Vagina (tissue), 2 donors: ENCODE data around the gene EIF4H. TPM values are rescaled to one million over a fixed set of nuclear protein-coding genes. Genes with fewer than 3 reads are reported as not detected.
"Not testable (repeated sequence)": the region's sequence is repeated elsewhere in the genome, so short reads cannot be mapped to it uniquely, and the experiment has no call there.

Experiments used
- DNase-seq, 2 donors: peaks; one replicate each; pipeline ENCODE4 v3.0.0-alpha.2; 2017; ENCODE audit errors: extremely low spot score in 2 of 2
- H3K27ac ChIP-seq: fragments of 200-600 bp; sonication (generic); one replicate; pipeline ENCODE4 v1.5.1; 2019
- H3K27me3 ChIP-seq: fragments of 200-600 bp; sonication (generic); one replicate; pipeline ENCODE4 v1.5.1; 2019
- H3K36me3 ChIP-seq, 2 donors: fragments of 200-600 bp; sonication (generic); one replicate each; pipeline ENCODE4 v1.5.1; 2017 to 2019
- H3K4me1 ChIP-seq: fragments of 200-600 bp; sonication (generic); one replicate; pipeline ENCODE4 v1.5.1; 2019
- H3K4me3 ChIP-seq, 2 donors: fragments of 200-600 bp; sonication (generic); 1 replicate in 1 of 2; 2 replicates in 1 of 2; pipeline ENCODE4 v1.5.1; 2016 to 2019
- H3K9me3 ChIP-seq: fragments of 200-600 bp; sonication (generic); one replicate; pipeline ENCODE4 v1.5.1; 2019
- POLR2A ChIP-seq, 2 donors: fragments of 450-650 bp; IDR thresholded peaks; one replicate each; pipeline ENCODE4 v1.6.1; 2017; ENCODE audit warnings: antibody characterized with exemption in 2 of 2, mild to moderate bottlenecking in 2 of 2, moderate library complexity in 2 of 2
- POLR2AphosphoS5 ChIP-seq, 2 donors: sonication (generic); formaldehyde crosslinking; IDR thresholded peaks; one replicate each; pipeline ENCODE4 v1.9.0; 2017; ENCODE audit warnings: antibody characterized with exemption in 2 of 2, mild to moderate bottlenecking in 2 of 2, low read depth in 1 of 2; ENCODE audit not compliant: insufficient read depth in 1 of 2
- intact Hi-C: fragments of 100-400 bp; cut with DNase I; formaldehyde crosslinking; loops from one replicate; pipeline ENCODE4 v1.15.1; 2023
- total RNA-seq: library from RNA; depleted of rRNA; stranded (reverse); fragments of >200 nt; gene quantifications from one replicate; pipeline ENCODE4 v1.2.3, GENCODE V29; 2016
- TF ChIP-seq, protein P1 (sequence below), 3 experiments: fragments of 450-650 bp in 2 of 3; fragments of 200-600 bp in 1 of 3; sonication (generic) in 1 of 3; IDR thresholded peaks; one replicate each; pipeline ENCODE4 v1.5.1; 2017 to 2019; ENCODE audit warnings: antibody characterized with exemption in 3 of 3, mild to moderate bottlenecking in 2 of 3, moderate library complexity in 2 of 3

The EIF4H gene
- total RNA-seq, 1 donor from 2014 or later = 139 TPM

DNA sequence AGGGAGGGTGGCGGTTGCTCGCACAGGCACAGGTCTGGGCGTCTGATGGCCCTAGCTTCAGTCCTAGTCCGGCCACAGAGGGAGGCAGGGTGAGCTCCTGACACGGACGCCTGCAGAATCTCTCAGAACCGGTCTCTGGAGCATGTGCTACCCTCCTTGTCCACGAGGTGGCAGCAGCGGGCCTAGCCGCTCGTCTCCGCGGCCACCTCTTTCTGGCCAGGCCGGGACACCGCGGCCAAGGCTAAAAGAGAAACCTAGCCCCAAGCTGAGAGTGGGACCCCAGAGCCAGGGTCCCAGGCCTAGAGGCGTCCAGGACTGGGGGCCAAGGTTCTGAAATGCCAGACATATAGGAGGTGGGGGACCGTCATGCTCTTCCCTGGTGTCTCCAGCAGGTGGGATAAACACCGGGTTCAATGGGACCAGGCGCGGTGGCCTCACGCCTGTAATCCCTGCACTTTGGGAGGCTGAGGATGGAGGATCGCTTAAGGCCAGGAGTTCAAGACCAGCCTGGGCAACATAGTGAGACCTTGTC is 32.5 kb downstream of the EIF4H start:
- Histone ChIP-seq H3K36me3 (no peaks in the 10 kb centered on the region), H3K27ac (no peak overlapping the region), H3K9me3 (no peaks in the 10 kb centered on the region), H3K4me3 (peak overlapping the region in 1 of 2 donors; percentile 27), H3K27me3 (no peaks in the 10 kb centered on the region), H3K4me1 (peaks cover 28% of the 10 kb centered on the region)
- no peak for DNase-seq
- intact Hi-C loops = loop anchor here (2.0 kb wide), 1 partner anchor 188 kb away; no protein-coding TSS in a partner anchor
- TF ChIP-seq POLR2A (IDR thresholded peaks at IDR 0.05) (no peak), POLR2AphosphoS5 (IDR thresholded peaks at IDR 0.05; ENCODE audit: insufficient read depth in 1 of 2, low read depth in 1 of 2) (peak; percentile 30 to 48)
- TF ChIP-seq, protein P1, sequence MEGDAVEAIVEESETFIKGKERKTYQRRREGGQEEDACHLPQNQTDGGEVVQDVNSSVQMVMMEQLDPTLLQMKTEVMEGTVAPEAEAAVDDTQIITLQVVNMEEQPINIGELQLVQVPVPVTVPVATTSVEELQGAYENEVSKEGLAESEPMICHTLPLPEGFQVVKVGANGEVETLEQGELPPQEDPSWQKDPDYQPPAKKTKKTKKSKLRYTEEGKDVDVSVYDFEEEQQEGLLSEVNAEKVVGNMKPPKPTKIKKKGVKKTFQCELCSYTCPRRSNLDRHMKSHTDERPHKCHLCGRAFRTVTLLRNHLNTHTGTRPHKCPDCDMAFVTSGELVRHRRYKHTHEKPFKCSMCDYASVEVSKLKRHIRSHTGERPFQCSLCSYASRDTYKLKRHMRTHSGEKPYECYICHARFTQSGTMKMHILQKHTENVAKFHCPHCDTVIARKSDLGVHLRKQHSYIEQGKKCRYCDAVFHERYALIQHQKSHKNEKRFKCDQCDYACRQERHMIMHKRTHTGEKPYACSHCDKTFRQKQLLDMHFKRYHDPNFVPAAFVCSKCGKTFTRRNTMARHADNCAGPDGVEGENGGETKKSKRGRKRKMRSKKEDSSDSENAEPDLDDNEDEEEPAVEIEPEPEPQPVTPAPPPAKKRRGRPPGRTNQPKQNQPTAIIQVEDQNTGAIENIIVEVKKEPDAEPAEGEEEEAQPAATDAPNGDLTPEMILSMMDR (IDR thresholded peaks at IDR 0.05) = peak; percentile 90 to 97 (median 97)

DNA sequence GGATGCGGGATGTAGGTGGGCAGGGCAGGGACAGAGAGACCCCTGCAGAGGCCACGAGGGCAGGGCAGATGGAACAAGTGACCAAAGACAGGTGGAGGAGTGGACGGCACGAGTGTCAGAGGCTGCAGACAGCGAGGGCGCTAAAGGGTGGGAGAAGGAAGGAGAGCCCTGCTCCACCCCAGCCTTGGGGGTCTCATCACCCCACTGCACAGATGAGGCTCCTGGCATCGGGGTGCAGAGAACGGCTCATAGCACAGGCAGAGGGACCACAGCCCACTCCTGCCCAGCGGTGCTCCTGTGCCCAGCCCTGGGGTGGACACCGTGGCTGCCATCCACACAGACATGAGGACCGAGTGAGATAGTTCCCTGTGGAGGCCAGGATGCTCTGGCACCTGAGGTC is 33.4 kb downstream of the EIF4H start:
- DNase-seq = no peak
- H3K4me1 ChIP-seq = peaks cover 28% of the 10 kb centered on the region
- H3K36me3 ChIP-seq = no peaks in the 10 kb centered on the region
- no peak for TF ChIP-seq POLR2A (IDR thresholded peaks at IDR 0.05)
- no peak for TF ChIP-seq POLR2AphosphoS5 (IDR thresholded peaks at IDR 0.05; ENCODE audit: insufficient read depth in 1 of 2, low read depth in 1 of 2)
- TF ChIP-seq, protein P1 (IDR thresholded peaks at IDR 0.05) = no peak
- H3K4me3 ChIP-seq = no peak overlapping the region
- no peak overlapping the region for H3K27ac ChIP-seq
- no peaks in the 10 kb centered on the region for H3K27me3 ChIP-seq
- H3K9me3 ChIP-seq = no peaks in the 10 kb centered on the region
- intact Hi-C loops = loop anchor here (2.0 kb wide), 1 partner anchor 187 kb away; no protein-coding TSS in a partner anchor

DNA sequence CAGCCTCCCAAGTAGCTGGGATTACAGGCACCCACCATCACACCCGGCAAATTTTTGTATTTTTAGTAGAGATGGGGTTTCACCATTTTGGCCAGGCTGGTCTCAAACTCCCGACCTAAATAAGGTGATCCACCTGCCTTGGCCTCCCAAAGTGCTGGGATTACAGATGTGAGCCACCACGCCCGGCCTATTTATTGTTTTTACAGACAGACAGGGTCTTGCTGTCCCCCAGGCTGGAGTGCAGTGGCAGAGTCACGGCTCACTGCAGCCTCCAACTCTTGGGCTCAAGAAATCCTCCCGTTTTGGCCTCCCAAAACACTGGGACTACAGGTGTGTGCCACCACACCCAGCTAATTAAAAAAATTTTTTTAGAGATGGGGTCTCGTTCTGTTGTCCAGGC is 34.1 kb downstream of the EIF4H start:
- intact Hi-C loops, DNase-seq, H3K27ac ChIP-seq, H3K4me3 ChIP-seq, H3K9me3 ChIP-seq, H3K27me3 ChIP-seq, H3K36me3 ChIP-seq: not testable (repeated sequence)
- peaks cover 28% of the 10 kb centered on the region for H3K4me1 ChIP-seq

DNA sequence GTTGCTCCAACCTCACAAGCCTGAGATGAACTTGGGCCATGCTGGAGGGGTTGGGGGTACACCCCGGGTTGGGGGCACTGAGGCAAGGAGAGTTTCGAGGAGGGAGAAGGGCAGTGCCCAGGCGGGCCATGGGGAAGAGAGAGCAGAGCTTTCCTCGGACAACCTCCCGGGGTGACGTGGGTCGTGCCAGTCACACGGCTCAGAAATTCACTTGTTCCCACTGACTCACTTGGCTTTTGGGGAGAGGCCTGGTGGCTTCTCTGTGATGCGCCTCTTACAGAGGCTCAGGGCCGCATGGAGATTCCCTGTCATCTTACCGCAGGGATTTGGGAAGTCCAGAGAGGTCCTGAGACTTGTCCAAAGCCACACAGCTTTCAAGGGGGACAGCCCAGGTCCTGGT is 38.5 kb downstream of the EIF4H start:
- intact Hi-C loops = no loop called here
- H3K27me3 ChIP-seq = no peaks in the 10 kb centered on the region
- TF ChIP-seq, protein P1 (IDR thresholded peaks at IDR 0.05) = no peak
- TF ChIP-seq POLR2AphosphoS5 (IDR thresholded peaks at IDR 0.05; ENCODE audit: insufficient read depth in 1 of 2, low read depth in 1 of 2) (no peak), POLR2A (IDR thresholded peaks at IDR 0.05) (no peak)
- H3K36me3 ChIP-seq = no peaks in the 10 kb centered on the region
- peaks cover 20% of the 10 kb centered on the region for H3K4me1 ChIP-seq
- no peak for DNase-seq
- no peaks in the 10 kb centered on the region for H3K9me3 ChIP-seq
- H3K4me3 ChIP-seq = no peak overlapping the region
- no peak overlapping the region for H3K27ac ChIP-seq

GRCh38 chr7:74214816-74215630 is 40.9 kb downstream of the EIF4H start:
- Histone ChIP-seq H3K4me1 (peaks cover 10% of the 10 kb centered on the region), H3K36me3 (no peaks in the 10 kb centered on the region), H3K9me3 (no peaks in the 10 kb centered on the region), H3K27me3 (no peaks in the 10 kb centered on the region), H3K4me3 (no peak overlapping the region), H3K27ac (no peak overlapping the region)
- intact Hi-C loops = no loop called here
- DNase-seq = no peak
- TF ChIP-seq, protein P1 (IDR thresholded peaks at IDR 0.05) = no peak
- TF ChIP-seq POLR2A (IDR thresholded peaks at IDR 0.05) = no peak
- no peak for TF ChIP-seq POLR2AphosphoS5 (IDR thresholded peaks at IDR 0.05; ENCODE audit: insufficient read depth in 1 of 2, low read depth in 1 of 2)
